ENCODE measurements around the gene GAMT. TPM values are rescaled to one million over a fixed set of nuclear protein-coding genes. Genes with fewer than 3 reads are reported as not detected.

GAMT gene
- total and polyA plus RNA-seq, 2 of the 13 experiments (the other 11 are each of a cell fraction or from before 2014, with no cell fraction given), result 115 to 124 TPM

DNA sequence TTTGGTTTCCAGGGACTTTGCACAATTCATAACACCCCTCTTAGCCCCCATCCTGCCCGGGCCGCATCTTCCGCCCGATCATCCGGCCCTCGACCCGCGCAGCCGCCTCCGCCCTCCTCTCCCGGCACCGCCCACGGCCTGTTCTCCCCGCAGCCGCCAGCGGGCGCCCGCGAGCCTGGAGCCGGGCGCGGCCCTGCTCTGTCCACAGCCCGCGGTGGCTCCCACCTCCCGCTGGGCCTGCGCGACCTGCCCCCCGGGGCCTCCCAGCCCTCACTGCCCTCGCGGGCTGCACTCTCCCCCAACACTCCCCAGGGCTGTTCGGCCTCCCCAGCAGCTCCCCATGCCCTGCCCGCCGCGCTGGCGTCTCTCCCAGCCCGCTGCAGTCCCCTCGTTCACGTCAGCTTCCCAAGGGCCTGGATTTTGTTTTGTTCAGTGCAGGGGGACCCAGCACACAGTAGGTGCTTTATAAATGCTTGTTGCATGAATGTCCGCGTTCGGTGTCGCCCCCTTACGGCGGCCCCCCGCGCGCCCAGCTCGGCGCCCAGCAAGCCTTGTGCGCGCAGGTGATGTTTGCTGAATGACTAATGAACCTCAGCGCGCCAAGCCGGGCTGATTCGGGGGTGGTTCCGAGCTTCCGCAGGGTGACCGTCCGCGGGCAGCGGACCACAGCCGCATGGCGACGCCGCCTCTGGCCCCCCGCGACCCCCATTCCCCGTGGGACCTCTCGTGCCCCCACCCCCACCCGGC, 44.0 kb upstream of the GAMT start (continued):
- TF ChIP-seq, protein P1, sequence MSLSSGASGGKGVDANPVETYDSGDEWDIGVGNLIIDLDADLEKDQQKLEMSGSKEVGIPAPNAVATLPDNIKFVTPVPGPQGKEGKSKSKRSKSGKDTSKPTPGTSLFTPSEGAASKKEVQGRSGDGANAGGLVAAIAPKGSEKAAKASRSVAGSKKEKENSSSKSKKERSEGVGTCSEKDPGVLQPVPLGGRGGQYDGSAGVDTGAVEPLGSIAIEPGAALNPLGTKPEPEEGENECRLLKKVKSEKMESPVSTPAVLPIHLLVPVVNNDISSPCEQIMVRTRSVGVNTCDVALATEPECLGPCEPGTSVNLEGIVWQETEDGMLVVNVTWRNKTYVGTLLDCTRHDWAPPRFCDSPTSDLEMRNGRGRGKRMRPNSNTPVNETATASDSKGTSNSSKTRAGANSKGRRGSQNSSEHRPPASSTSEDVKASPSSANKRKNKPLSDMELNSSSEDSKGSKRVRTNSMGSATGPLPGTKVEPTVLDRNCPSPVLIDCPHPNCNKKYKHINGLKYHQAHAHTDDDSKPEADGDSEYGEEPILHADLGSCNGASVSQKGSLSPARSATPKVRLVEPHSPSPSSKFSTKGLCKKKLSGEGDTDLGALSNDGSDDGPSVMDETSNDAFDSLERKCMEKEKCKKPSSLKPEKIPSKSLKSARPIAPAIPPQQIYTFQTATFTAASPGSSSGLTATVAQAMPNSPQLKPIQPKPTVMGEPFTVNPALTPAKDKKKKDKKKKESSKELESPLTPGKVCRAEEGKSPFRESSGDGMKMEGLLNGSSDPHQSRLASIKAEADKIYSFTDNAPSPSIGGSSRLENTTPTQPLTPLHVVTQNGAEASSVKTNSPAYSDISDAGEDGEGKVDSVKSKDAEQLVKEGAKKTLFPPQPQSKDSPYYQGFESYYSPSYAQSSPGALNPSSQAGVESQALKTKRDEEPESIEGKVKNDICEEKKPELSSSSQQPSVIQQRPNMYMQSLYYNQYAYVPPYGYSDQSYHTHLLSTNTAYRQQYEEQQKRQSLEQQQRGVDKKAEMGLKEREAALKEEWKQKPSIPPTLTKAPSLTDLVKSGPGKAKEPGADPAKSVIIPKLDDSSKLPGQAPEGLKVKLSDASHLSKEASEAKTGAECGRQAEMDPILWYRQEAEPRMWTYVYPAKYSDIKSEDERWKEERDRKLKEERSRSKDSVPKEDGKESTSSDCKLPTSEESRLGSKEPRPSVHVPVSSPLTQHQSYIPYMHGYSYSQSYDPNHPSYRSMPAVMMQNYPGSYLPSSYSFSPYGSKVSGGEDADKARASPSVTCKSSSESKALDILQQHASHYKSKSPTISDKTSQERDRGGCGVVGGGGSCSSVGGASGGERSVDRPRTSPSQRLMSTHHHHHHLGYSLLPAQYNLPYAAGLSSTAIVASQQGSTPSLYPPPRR (CRISPR knock-in tag; IDR thresholded peaks at IDR 0.05; ENCODE audit: borderline replicate concordance), result no peak; the same call in 1 of the 2 replicates
- TF ChIP-seq CBX2 (IDR thresholded peaks at IDR 0.05; ENCODE audit: low read depth, low read length) (no peak), CBX2 (CRISPR knock-in tag; IDR thresholded peaks at IDR 0.05; ENCODE audit: low read depth) (no peak), ZNF883 (CRISPR knock-in tag; IDR thresholded peaks at IDR 0.05; ENCODE audit: not compliant biosample characterization) (peak; percentile 69), ZNF607 (CRISPR knock-in tag; IDR thresholded peaks at IDR 0.05; ENCODE audit: borderline replicate concordance) (peak; percentile 60), ZSCAN31 (CRISPR knock-in tag; IDR thresholded peaks at IDR 0.05; ENCODE audit: low read depth) (peak; percentile 84; the same call in 1 of the 2 replicates), ZBTB21 (CRISPR knock-in tag; IDR thresholded peaks at IDR 0.05) (no peak), SOX5 (CRISPR knock-in tag; IDR thresholded peaks at IDR 0.05; ENCODE audit: borderline replicate concordance) (no peak), ZNF564 (CRISPR knock-in tag; IDR thresholded peaks at IDR 0.05) (0 out of 2 replicates have a peak, but pooled peaks have one; percentile 39), ZNF263 (CRISPR knock-in tag; IDR thresholded peaks at IDR 0.05) (0 out of 2 replicates have a peak, but pooled peaks have one; percentile 13), ZNF747 (CRISPR knock-in tag; IDR thresholded peaks at IDR 0.05; ENCODE audit: borderline replicate concordance) (no peak), NR1H2 (CRISPR knock-in tag; IDR thresholded peaks at IDR 0.05; ENCODE audit: borderline replicate concordance, low read depth) (no peak), ZNF780A (CRISPR knock-in tag; IDR thresholded peaks at IDR 0.05) (no peak)
- TF ChIP-seq, protein P2, sequence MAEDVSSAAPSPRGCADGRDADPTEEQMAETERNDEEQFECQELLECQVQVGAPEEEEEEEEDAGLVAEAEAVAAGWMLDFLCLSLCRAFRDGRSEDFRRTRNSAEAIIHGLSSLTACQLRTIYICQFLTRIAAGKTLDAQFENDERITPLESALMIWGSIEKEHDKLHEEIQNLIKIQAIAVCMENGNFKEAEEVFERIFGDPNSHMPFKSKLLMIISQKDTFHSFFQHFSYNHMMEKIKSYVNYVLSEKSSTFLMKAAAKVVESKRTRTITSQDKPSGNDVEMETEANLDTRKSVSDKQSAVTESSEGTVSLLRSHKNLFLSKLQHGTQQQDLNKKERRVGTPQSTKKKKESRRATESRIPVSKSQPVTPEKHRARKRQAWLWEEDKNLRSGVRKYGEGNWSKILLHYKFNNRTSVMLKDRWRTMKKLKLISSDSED (CRISPR knock-in tag; IDR thresholded peaks at IDR 0.05), result 0 out of 2 replicates have a peak, but pooled peaks have one; percentile 77
- TF ChIP-seq, protein P3, sequence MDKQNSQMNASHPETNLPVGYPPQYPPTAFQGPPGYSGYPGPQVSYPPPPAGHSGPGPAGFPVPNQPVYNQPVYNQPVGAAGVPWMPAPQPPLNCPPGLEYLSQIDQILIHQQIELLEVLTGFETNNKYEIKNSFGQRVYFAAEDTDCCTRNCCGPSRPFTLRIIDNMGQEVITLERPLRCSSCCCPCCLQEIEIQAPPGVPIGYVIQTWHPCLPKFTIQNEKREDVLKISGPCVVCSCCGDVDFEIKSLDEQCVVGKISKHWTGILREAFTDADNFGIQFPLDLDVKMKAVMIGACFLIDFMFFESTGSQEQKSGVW (CRISPR knock-in tag; IDR thresholded peaks at IDR 0.05; ENCODE audit: borderline replicate concordance), result no peak
- TF ChIP-seq, protein P4, sequence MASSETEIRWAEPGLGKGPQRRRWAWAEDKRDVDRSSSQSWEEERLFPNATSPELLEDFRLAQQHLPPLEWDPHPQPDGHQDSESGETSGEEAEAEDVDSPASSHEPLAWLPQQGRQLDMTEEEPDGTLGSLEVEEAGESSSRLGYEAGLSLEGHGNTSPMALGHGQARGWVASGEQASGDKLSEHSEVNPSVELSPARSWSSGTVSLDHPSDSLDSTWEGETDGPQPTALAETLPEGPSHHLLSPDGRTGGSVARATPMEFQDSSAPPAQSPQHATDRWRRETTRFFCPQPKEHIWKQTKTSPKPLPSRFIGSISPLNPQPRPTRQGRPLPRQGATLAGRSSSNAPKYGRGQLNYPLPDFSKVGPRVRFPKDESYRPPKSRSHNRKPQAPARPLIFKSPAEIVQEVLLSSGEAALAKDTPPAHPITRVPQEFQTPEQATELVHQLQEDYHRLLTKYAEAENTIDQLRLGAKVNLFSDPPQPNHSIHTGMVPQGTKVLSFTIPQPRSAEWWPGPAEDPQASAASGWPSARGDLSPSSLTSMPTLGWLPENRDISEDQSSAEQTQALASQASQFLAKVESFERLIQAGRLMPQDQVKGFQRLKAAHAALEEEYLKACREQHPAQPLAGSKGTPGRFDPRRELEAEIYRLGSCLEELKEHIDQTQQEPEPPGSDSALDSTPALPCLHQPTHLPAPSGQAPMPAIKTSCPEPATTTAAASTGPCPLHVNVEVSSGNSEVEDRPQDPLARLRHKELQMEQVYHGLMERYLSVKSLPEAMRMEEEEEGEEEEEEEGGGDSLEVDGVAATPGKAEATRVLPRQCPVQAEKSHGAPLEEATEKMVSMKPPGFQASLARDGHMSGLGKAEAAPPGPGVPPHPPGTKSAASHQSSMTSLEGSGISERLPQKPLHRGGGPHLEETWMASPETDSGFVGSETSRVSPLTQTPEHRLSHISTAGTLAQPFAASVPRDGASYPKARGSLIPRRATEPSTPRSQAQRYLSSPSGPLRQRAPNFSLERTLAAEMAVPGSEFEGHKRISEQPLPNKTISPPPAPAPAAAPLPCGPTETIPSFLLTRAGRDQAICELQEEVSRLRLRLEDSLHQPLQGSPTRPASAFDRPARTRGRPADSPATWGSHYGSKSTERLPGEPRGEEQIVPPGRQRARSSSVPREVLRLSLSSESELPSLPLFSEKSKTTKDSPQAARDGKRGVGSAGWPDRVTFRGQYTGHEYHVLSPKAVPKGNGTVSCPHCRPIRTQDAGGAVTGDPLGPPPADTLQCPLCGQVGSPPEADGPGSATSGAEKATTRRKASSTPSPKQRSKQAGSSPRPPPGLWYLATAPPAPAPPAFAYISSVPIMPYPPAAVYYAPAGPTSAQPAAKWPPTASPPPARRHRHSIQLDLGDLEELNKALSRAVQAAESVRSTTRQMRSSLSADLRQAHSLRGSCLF (CRISPR knock-in tag; IDR thresholded peaks at IDR 0.05; ENCODE audit: borderline replicate concordance), result no peak

Data from HepG2 (cell line).